Gastroesophageal sphincter (tissue), 3 donors: ENCODE data around the gene CCNYL1.

Experiments used
- EP300 ChIP-seq: sonication (generic); formaldehyde crosslinking; IDR thresholded peaks from one replicate; pipeline ENCODE4 v1.6.1; 2017; ENCODE audit warnings: antibody characterized with exemption, mild to moderate bottlenecking
- POLR2A ChIP-seq, 2 donors: fragments of 450-650 bp; IDR thresholded peaks; one replicate each; pipeline ENCODE4 v1.6.1; 2017; ENCODE audit warnings: antibody characterized with exemption in 2 of 2, mild to moderate bottlenecking in 2 of 2, moderate library complexity in 1 of 2
- POLR2AphosphoS5 ChIP-seq: sonication (generic); formaldehyde crosslinking; IDR thresholded peaks from one replicate; pipeline ENCODE4 v1.6.1; 2017; ENCODE audit warnings: antibody characterized with exemption
- TF ChIP-seq, protein P1 (sequence below), 4 experiments: fragments of 200-600 bp in 2 of 4; fragments of 450-650 bp in 2 of 4; sonication (generic) in 1 of 4; IDR thresholded peaks; one replicate each; pipeline ENCODE4 v1.5.1; 2017 to 2019; ENCODE audit warnings: antibody characterized with exemption in 4 of 4, mild to moderate bottlenecking in 2 of 4, moderate library complexity in 2 of 4

DNA sequence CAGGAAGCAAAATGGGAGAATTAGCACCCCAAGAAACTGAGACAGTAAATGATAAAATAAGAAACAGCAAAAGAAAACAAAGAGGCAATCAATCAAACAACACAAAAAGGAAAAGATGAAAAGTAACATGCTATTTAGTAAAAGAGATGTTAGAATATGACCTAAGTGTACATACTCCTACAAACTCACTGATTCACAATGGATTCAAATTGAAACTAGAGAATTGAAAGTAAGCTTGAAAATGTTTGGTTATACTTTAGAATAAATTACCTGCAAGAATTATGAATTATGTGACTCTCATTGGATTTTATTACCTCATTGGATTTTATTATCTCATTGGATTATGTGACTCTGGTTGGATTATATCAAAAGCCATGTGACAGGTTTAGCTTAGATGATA, 22.8 kb upstream of the CCNYL1 start:
- TF ChIP-seq, protein P1, sequence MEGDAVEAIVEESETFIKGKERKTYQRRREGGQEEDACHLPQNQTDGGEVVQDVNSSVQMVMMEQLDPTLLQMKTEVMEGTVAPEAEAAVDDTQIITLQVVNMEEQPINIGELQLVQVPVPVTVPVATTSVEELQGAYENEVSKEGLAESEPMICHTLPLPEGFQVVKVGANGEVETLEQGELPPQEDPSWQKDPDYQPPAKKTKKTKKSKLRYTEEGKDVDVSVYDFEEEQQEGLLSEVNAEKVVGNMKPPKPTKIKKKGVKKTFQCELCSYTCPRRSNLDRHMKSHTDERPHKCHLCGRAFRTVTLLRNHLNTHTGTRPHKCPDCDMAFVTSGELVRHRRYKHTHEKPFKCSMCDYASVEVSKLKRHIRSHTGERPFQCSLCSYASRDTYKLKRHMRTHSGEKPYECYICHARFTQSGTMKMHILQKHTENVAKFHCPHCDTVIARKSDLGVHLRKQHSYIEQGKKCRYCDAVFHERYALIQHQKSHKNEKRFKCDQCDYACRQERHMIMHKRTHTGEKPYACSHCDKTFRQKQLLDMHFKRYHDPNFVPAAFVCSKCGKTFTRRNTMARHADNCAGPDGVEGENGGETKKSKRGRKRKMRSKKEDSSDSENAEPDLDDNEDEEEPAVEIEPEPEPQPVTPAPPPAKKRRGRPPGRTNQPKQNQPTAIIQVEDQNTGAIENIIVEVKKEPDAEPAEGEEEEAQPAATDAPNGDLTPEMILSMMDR (IDR thresholded peaks at IDR 0.05): no peak
- TF ChIP-seq EP300: no peak
- TF ChIP-seq POLR2A (IDR thresholded peaks at IDR 0.05): no peak
- no peak for TF ChIP-seq POLR2AphosphoS5
